ENCODE data around the gene PDGFD.

The PDGFD gene

DNA sequence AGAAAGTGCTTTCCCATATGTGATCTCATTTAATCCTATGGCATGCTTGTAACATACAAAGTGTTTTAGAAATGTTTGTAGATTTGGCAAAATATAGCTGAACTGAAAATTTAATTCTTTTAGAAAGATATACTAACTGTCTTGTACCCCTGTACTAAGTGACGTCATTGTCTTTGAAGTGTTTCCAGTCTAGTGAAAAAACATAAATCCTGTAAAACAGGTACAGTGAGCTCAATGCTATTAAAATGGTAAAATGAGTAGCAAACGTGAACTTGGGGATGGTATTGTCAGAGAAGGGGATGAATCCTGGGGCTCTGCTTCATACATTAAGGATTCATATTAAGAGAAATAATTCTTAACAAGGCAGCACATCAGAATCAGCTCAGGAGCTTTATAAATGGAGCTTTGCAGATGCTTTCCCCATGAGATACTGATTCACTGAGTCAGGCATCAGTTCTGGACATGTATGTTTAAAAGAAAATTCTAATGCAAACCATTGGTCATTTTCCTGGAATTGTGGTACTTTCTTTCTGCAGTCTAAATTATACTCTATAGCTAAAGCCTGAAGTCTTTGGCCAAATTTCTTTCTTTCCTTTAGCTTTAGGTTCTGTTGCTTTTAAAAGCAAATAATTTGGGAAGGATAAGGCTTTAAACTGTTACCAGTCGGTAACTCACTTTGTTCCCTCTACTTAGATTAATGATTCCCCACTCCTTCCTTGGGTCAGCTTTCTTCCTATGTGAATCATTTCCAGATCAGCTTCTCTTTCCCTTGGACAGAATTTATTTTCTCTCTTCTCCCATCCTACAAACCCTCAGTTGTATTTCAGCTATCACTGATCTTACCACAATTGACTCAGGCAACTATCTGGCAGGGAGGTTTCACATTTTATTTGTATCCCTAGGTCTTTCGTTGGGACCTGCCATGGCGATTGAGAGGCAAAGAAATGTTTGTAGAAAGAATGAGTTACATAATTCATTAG, 185.0 kb downstream of the PDGFD start:
- TF ChIP-seq RAD21 (IDR thresholded peaks at IDR 0.05; ENCODE audit: low read depth) (no peak), FOXM1 (IDR thresholded peaks at IDR 0.05; ENCODE audit: borderline replicate concordance, low read depth) (no peak), CREB1 (IDR thresholded peaks at IDR 0.05; ENCODE audit: low read depth) (no peak), NFIC (IDR thresholded peaks at IDR 0.05) (no peak), TEAD4 (IDR thresholded peaks at IDR 0.05) (no peak), EGR1 (IDR thresholded peaks at IDR 0.05) (no peak), ZBTB7A (IDR thresholded peaks at IDR 0.05; ENCODE audit: low read depth) (no peak), CEBPB (IDR thresholded peaks at IDR 0.05) (no peak), EP300 (IDR thresholded peaks at IDR 0.05; ENCODE audit: borderline replicate concordance) (no peak), TAF1 (IDR thresholded peaks at IDR 0.05; ENCODE audit: low read depth) (no peak), TCF12 (IDR thresholded peaks at IDR 0.05; ENCODE audit: low read depth) (no peak), YY1 (IDR thresholded peaks at IDR 0.05; ENCODE audit: low read depth) (no peak)
- TF ChIP-seq, protein P1, sequence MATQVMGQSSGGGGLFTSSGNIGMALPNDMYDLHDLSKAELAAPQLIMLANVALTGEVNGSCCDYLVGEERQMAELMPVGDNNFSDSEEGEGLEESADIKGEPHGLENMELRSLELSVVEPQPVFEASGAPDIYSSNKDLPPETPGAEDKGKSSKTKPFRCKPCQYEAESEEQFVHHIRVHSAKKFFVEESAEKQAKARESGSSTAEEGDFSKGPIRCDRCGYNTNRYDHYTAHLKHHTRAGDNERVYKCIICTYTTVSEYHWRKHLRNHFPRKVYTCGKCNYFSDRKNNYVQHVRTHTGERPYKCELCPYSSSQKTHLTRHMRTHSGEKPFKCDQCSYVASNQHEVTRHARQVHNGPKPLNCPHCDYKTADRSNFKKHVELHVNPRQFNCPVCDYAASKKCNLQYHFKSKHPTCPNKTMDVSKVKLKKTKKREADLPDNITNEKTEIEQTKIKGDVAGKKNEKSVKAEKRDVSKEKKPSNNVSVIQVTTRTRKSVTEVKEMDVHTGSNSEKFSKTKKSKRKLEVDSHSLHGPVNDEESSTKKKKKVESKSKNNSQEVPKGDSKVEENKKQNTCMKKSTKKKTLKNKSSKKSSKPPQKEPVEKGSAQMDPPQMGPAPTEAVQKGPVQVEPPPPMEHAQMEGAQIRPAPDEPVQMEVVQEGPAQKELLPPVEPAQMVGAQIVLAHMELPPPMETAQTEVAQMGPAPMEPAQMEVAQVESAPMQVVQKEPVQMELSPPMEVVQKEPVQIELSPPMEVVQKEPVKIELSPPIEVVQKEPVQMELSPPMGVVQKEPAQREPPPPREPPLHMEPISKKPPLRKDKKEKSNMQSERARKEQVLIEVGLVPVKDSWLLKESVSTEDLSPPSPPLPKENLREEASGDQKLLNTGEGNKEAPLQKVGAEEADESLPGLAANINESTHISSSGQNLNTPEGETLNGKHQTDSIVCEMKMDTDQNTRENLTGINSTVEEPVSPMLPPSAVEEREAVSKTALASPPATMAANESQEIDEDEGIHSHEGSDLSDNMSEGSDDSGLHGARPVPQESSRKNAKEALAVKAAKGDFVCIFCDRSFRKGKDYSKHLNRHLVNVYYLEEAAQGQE (IDR thresholded peaks at IDR 0.05; ENCODE audit: low read depth), result no peak
- TF ChIP-seq, protein P2, sequence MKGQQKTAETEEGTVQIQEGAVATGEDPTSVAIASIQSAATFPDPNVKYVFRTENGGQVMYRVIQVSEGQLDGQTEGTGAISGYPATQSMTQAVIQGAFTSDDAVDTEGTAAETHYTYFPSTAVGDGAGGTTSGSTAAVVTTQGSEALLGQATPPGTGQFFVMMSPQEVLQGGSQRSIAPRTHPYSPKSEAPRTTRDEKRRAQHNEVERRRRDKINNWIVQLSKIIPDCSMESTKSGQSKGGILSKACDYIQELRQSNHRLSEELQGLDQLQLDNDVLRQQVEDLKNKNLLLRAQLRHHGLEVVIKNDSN (IDR thresholded peaks at IDR 0.05), result no peak
- TF ChIP-seq, protein P3, sequence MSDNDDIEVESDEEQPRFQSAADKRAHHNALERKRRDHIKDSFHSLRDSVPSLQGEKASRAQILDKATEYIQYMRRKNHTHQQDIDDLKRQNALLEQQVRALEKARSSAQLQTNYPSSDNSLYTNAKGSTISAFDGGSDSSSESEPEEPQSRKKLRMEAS (IDR thresholded peaks at IDR 0.05), result no peak

- TF ChIP-seq CREB1 (IDR thresholded peaks at IDR 0.05; ENCODE audit: low read depth) (no peak), FOXM1 (IDR thresholded peaks at IDR 0.05; ENCODE audit: borderline replicate concordance, low read depth) (no peak), EGR1 (IDR thresholded peaks at IDR 0.05) (no peak), CEBPB (IDR thresholded peaks at IDR 0.05) (no peak), TEAD4 (IDR thresholded peaks at IDR 0.05) (no peak), ZBTB7A (IDR thresholded peaks at IDR 0.05; ENCODE audit: low read depth) (no peak), NFIC (IDR thresholded peaks at IDR 0.05) (no peak), TAF1 (IDR thresholded peaks at IDR 0.05; ENCODE audit: low read depth) (no peak), RAD21 (IDR thresholded peaks at IDR 0.05; ENCODE audit: low read depth) (no peak), EP300 (IDR thresholded peaks at IDR 0.05; ENCODE audit: borderline replicate concordance) (no peak), TCF12 (IDR thresholded peaks at IDR 0.05; ENCODE audit: low read depth) (no peak), YY1 (IDR thresholded peaks at IDR 0.05; ENCODE audit: low read depth) (no peak)
- TF ChIP-seq, protein P3 (IDR thresholded peaks at IDR 0.05), result no peak
- TF ChIP-seq, protein P2 (IDR thresholded peaks at IDR 0.05), result no peak
- TF ChIP-seq, protein P1 (IDR thresholded peaks at IDR 0.05; ENCODE audit: low read depth), result no peak
These were observed 191.9 kb downstream of the PDGFD start for GRCh38 chr11:103972013-103972412.

DNA sequence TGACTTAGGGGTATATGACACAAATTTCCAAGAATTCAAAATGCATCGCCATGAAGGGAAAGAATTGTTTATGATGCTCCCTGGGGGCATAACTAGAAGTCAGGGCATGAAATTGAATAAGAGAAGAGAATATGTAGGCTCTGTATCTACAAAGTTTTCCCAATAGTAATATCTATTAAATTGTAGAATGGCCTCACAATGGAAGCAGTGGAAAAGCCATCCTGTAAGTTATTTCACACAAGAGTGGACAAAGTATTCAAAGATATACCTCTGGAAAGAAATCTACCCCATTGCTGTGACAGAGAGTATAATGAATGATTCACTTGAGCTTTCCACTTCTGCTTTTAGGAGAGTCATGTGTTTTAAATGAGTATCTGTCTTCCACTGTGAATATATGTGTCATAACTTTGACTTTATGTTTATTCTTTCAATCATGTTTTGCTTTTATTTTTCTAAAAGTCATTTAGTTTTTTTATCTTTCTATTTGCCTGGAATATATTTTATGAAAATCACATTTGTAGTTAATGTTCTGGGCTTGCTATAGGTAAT, 193.2 kb downstream of the PDGFD start:
- TF ChIP-seq, protein P1 (IDR thresholded peaks at IDR 0.05; ENCODE audit: low read depth), result no peak
- TF ChIP-seq FOXM1 (IDR thresholded peaks at IDR 0.05; ENCODE audit: borderline replicate concordance, low read depth) (no peak), NFIC (IDR thresholded peaks at IDR 0.05) (no peak), RAD21 (IDR thresholded peaks at IDR 0.05; ENCODE audit: low read depth) (no peak), TEAD4 (IDR thresholded peaks at IDR 0.05) (no peak), EP300 (IDR thresholded peaks at IDR 0.05; ENCODE audit: borderline replicate concordance) (no peak)

All from Ishikawa (cell line).